SH-SY5Y (cell line): ENCODE measurements around the gene RNF166.

Experiments used
- GATA2 ChIP-seq: IDR thresholded peaks from 2 replicates; pipeline ENCODE4 v1.6.1; 2011; ENCODE audit warnings: mild to moderate bottlenecking, low read depth, low read length
- GATA3 ChIP-seq: IDR thresholded peaks from 2 replicates; pipeline ENCODE4 v1.6.1; 2011; ENCODE audit warnings: low read depth, mild to moderate bottlenecking, low read length, moderate library complexity

GRCh38 chr16:88718178-88718577 is 12.0 kb upstream of the RNF166 start:
- no peak for TF ChIP-seq GATA2
- no peak for TF ChIP-seq GATA3
